Measurements from ENCODE around the gene KCNK16.

KCNK16 gene

GRCh38 chr6:39322306-39322850, at the start of gene KCNK16:
KCNK16 (minus strand) TSS chr6:39322702; CDS start chr6:39322540, 162 bp downstream.
- in situ Hi-C loops (cut with HindIII; ENCODE audit: low sequenced_read_pairs), result no loop called here

GRCh38 chr6:39370390-39370789, 47.9 kb upstream of the KCNK16 start:
- in situ Hi-C loops (cut with HindIII; ENCODE audit: low sequenced_read_pairs), result no loop called here

GRCh38 chr6:39369987-39370386, 47.5 kb upstream of the KCNK16 start:
- in situ Hi-C loops (cut with HindIII; ENCODE audit: low sequenced_read_pairs), result no loop called here

- in situ Hi-C loops (cut with HindIII; ENCODE audit: low sequenced_read_pairs), result no loop called here
These were observed 45.2 kb upstream of the KCNK16 start for GRCh38 chr6:39367700-39368099.

GRCh38 chr6:39366931-39367618, 44.6 kb upstream of the KCNK16 start:
- in situ Hi-C loops (cut with HindIII; ENCODE audit: low sequenced_read_pairs), result no loop called here

GRCh38 chr6:39365281-39366074, 43.0 kb upstream of the KCNK16 start:
- in situ Hi-C loops (cut with HindIII; ENCODE audit: low sequenced_read_pairs), result no loop called here

GRCh38 chr6:39363280-39363679, 40.8 kb upstream of the KCNK16 start:
- in situ Hi-C loops (cut with HindIII; ENCODE audit: low sequenced_read_pairs), result no loop called here

GRCh38 chr6:39362487-39362865, 40.0 kb upstream of the KCNK16 start:
- in situ Hi-C loops (cut with HindIII; ENCODE audit: low sequenced_read_pairs), result no loop called here

- in situ Hi-C loops (cut with HindIII; ENCODE audit: low sequenced_read_pairs), result no loop called here
These were observed 39.4 kb upstream of the KCNK16 start for GRCh38 chr6:39361657-39362486.

- in situ Hi-C loops (cut with HindIII; ENCODE audit: low sequenced_read_pairs), result no loop called here
These were observed 37.9 kb upstream of the KCNK16 start for GRCh38 chr6:39360378-39360777.

- in situ Hi-C loops (cut with HindIII; ENCODE audit: low sequenced_read_pairs), result no loop called here
These were observed 35.6 kb upstream of the KCNK16 start for GRCh38 chr6:39357998-39358686.

- in situ Hi-C loops (cut with HindIII; ENCODE audit: low sequenced_read_pairs), result no loop called here
These were observed 31.3 kb upstream of the KCNK16 start for GRCh38 chr6:39353698-39354315.

GRCh38 chr6:39350723-39351505, 28.4 kb upstream of the KCNK16 start:
- in situ Hi-C loops (cut with HindIII; ENCODE audit: low sequenced_read_pairs), result no loop called here

- in situ Hi-C loops (cut with HindIII; ENCODE audit: low sequenced_read_pairs), result no loop called here
These were observed 26.2 kb upstream of the KCNK16 start for GRCh38 chr6:39348740-39349139.

- in situ Hi-C loops (cut with HindIII; ENCODE audit: low sequenced_read_pairs), result no loop called here
These were observed 25.5 kb upstream of the KCNK16 start for GRCh38 chr6:39347906-39348585.

GRCh38 chr6:39347206-39347605, 24.7 kb upstream of the KCNK16 start:
- in situ Hi-C loops (cut with HindIII; ENCODE audit: low sequenced_read_pairs), result no loop called here

GRCh38 chr6:39344821-39345280, 22.3 kb upstream of the KCNK16 start:
- in situ Hi-C loops (cut with HindIII; ENCODE audit: low sequenced_read_pairs), result no loop called here

GRCh38 chr6:39343396-39343870, 20.9 kb upstream of the KCNK16 start:
- in situ Hi-C loops (cut with HindIII; ENCODE audit: low sequenced_read_pairs), result no loop called here

All from endothelial cell of hepatic sinusoid (primary cell).